ENCODE data around the gene TMCC1.

Gene TMCC1

DNA sequence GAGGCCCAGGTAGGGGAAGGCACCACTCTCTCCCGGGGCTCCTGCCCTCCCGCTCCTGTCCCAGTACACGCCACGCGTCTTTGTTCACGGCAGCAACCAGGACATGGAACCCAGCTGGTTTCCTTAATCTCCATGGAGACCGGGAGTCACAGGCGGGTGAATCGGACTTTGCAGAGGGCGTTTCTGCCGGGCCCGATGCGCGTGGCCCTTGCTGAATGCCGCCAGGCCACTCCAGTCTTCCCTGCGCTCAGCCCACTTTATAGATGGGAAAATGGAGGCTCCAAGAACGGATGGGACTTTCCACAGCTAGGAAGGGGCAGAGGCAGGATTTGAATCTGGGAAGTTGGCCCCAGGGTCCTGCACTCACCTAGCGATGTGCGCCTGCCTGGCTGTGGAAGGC lies 294.4 kb downstream of the TMCC1 start:
- peak overlapping the region; percentile 47 for H3K27ac ChIP-seq (replicated peaks)
- no peak for DNase-seq (ENCODE audit: low read depth in 1 of 2, low spot score in 1 of 2)
- no peaks in the 10 kb centered on the region for H3K27me3 ChIP-seq (ENCODE audit: insufficient read depth, poor library complexity, severe bottlenecking)
- H3K4me3 ChIP-seq (replicated peaks; ENCODE audit: insufficient read depth, low read length), result no peak overlapping the region
- TF ChIP-seq GABPA (IDR thresholded peaks at IDR 0.05; ENCODE audit: low read depth), result no peak
- TF ChIP-seq, protein P1, sequence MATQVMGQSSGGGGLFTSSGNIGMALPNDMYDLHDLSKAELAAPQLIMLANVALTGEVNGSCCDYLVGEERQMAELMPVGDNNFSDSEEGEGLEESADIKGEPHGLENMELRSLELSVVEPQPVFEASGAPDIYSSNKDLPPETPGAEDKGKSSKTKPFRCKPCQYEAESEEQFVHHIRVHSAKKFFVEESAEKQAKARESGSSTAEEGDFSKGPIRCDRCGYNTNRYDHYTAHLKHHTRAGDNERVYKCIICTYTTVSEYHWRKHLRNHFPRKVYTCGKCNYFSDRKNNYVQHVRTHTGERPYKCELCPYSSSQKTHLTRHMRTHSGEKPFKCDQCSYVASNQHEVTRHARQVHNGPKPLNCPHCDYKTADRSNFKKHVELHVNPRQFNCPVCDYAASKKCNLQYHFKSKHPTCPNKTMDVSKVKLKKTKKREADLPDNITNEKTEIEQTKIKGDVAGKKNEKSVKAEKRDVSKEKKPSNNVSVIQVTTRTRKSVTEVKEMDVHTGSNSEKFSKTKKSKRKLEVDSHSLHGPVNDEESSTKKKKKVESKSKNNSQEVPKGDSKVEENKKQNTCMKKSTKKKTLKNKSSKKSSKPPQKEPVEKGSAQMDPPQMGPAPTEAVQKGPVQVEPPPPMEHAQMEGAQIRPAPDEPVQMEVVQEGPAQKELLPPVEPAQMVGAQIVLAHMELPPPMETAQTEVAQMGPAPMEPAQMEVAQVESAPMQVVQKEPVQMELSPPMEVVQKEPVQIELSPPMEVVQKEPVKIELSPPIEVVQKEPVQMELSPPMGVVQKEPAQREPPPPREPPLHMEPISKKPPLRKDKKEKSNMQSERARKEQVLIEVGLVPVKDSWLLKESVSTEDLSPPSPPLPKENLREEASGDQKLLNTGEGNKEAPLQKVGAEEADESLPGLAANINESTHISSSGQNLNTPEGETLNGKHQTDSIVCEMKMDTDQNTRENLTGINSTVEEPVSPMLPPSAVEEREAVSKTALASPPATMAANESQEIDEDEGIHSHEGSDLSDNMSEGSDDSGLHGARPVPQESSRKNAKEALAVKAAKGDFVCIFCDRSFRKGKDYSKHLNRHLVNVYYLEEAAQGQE (IDR thresholded peaks at IDR 0.05; ENCODE audit: insufficient replicate concordance, low read depth), result no peak
- TF ChIP-seq SPI1 (IDR thresholded peaks at IDR 0.05; ENCODE audit: borderline replicate concordance, low read depth), result no peak
- TF ChIP-seq, protein P2, sequence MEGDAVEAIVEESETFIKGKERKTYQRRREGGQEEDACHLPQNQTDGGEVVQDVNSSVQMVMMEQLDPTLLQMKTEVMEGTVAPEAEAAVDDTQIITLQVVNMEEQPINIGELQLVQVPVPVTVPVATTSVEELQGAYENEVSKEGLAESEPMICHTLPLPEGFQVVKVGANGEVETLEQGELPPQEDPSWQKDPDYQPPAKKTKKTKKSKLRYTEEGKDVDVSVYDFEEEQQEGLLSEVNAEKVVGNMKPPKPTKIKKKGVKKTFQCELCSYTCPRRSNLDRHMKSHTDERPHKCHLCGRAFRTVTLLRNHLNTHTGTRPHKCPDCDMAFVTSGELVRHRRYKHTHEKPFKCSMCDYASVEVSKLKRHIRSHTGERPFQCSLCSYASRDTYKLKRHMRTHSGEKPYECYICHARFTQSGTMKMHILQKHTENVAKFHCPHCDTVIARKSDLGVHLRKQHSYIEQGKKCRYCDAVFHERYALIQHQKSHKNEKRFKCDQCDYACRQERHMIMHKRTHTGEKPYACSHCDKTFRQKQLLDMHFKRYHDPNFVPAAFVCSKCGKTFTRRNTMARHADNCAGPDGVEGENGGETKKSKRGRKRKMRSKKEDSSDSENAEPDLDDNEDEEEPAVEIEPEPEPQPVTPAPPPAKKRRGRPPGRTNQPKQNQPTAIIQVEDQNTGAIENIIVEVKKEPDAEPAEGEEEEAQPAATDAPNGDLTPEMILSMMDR (IDR thresholded peaks at IDR 0.05; ENCODE audit: insufficient read depth, low read length), result no peak
- TF ChIP-seq POLR2AphosphoS5 (IDR thresholded peaks at IDR 0.05; ENCODE audit: low read depth), result no peak

DNA sequence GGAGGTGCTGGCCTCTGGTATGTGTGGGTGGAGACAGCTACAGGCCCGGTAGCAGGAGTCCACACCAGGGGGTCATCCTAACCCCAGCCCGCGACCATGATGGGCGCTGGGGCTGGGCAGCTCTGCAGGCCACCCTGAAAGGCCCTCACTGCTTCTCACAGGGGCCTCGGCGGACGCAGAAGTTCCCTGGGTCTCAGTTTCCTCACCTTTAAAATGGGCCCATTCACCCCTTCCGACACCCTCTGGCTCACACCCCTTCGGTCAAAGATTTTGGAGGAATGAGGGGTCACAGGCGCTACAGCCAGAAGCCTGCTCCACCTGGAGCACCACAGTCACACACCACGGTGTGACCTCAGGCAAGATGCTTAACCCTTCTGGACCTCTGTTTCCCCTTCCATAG lies 295.0 kb downstream of the TMCC1 start:
- Histone ChIP-seq H3K4me3 (replicated peaks; ENCODE audit: insufficient read depth, low read length) (no peak overlapping the region), H3K27me3 (ENCODE audit: insufficient read depth, poor library complexity, severe bottlenecking) (no peaks in the 10 kb centered on the region), H3K27ac (replicated peaks) (no peak overlapping the region; the same call in 1 of the 2 replicates)
- TF ChIP-seq POLR2AphosphoS5 (IDR thresholded peaks at IDR 0.05; ENCODE audit: low read depth) (no peak), GABPA (IDR thresholded peaks at IDR 0.05; ENCODE audit: low read depth) (no peak), SPI1 (IDR thresholded peaks at IDR 0.05; ENCODE audit: borderline replicate concordance, low read depth) (no peak)
- TF ChIP-seq, protein P1 (IDR thresholded peaks at IDR 0.05; ENCODE audit: insufficient replicate concordance, low read depth), result no peak
- TF ChIP-seq, protein P2 (IDR thresholded peaks at IDR 0.05; ENCODE audit: insufficient read depth, low read length), result no peak
- DNase-seq (ENCODE audit: low read depth in 1 of 2, low spot score in 1 of 2), result no peak

DNA sequence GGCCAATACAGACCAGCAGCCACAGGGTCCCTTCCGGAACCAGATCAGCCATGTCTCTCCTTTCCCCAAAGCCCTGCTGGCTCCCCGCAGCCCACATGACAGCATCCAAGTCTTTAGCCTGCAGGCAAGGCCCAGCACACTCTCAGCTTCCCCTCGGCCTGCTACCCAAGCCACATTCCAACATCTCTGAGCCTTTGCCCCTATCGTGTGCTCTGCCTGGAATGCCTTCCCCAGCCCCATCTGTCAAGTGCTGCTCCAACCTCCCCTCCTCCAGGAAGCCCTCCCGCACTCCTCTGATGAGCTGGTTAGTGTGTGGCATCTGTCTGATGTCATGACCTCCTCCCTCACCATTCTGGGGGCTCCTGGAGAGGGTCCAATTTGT lies 295.5 kb downstream of the TMCC1 start:
- no peak overlapping the region for H3K4me3 ChIP-seq (replicated peaks; ENCODE audit: insufficient read depth, low read length)
- DNase-seq (ENCODE audit: low read depth in 1 of 2, low spot score in 1 of 2), result no peak
- TF ChIP-seq, protein P1 (IDR thresholded peaks at IDR 0.05; ENCODE audit: insufficient replicate concordance, low read depth), result no peak
- TF ChIP-seq POLR2AphosphoS5 (IDR thresholded peaks at IDR 0.05; ENCODE audit: low read depth) (no peak), GABPA (IDR thresholded peaks at IDR 0.05; ENCODE audit: low read depth) (no peak)
- H3K27me3 ChIP-seq (ENCODE audit: insufficient read depth, poor library complexity, severe bottlenecking), result no peaks in the 10 kb centered on the region
- H3K27ac ChIP-seq (replicated peaks), result no peak overlapping the region
